HepG2 (cell line): ENCODE data around the gene RPL4. TPM values are rescaled to one million over a fixed set of nuclear protein-coding genes. Genes with fewer than 3 reads are reported as not detected.

Experiments
- GLI4 ChIP-seq: sonication (generic); formaldehyde crosslinking; IDR thresholded peaks from 2 replicates; pipeline ENCODE4 v1.5.1; 2020; ENCODE audit warnings: missing genetic modification reagents, mild to moderate bottlenecking, moderate library complexity, borderline replicate concordance
- HNF1B ChIP-seq: sonication (generic); formaldehyde crosslinking; IDR thresholded peaks from 2 replicates; pipeline ENCODE4 v1.5.1; 2020; ENCODE audit warnings: mild to moderate bottlenecking, moderate library complexity, missing genetic modification reagents
- IKZF1 ChIP-seq: fragments of 450-650 bp; IDR thresholded peaks from 2 replicates; pipeline ENCODE4 v1.7.1; 2016
- MTA3 ChIP-seq: sonication (generic); formaldehyde crosslinking; IDR thresholded peaks from 2 replicates; pipeline ENCODE4 v1.4.0; 2020; ENCODE audit warnings: missing genetic modification reagents
- MXD1 ChIP-seq: sonication (generic); formaldehyde crosslinking; IDR thresholded peaks from 2 replicates; pipeline ENCODE4 v1.4.0; 2020; ENCODE audit warnings: mild to moderate bottlenecking, missing genetic modification reagents
- PBX3 ChIP-seq: sonication (generic); formaldehyde crosslinking; IDR thresholded peaks from 2 replicates; pipeline ENCODE4 v1.8.1; 2023; ENCODE audit warnings: missing genetic modification reagents, inconsistent platforms, borderline replicate concordance
- PLSCR1 ChIP-seq: sonication (generic); formaldehyde crosslinking; IDR thresholded peaks from 2 replicates; pipeline ENCODE4 v1.5.0; 2020; ENCODE audit warnings: missing genetic modification reagents, mild to moderate bottlenecking, borderline replicate concordance
- ZNF224 ChIP-seq: sonication (generic); formaldehyde crosslinking; IDR thresholded peaks from 2 replicates; pipeline ENCODE4 v1.5.0; 2020; ENCODE audit warnings: mild to moderate bottlenecking, missing genetic modification reagents
- ZNF274 ChIP-seq: sonication (generic); formaldehyde crosslinking; IDR thresholded peaks from 2 replicates; pipeline ENCODE4 v1.5.1; 2020; ENCODE audit warnings: mild to moderate bottlenecking, missing genetic modification reagents
- ZNF672 ChIP-seq: sonication (generic); formaldehyde crosslinking; IDR thresholded peaks from 2 replicates; pipeline ENCODE4 v1.8.1; 2022; ENCODE audit warnings: missing genetic modification reagents
- ZNF709 ChIP-seq: sonication (generic); formaldehyde crosslinking; IDR thresholded peaks from 2 replicates; pipeline ENCODE4 v1.5.0; 2020; ENCODE audit warnings: mild to moderate bottlenecking, missing genetic modification reagents
- ZNF782 ChIP-seq: sonication (generic); formaldehyde crosslinking; IDR thresholded peaks from 2 replicates; pipeline ENCODE4 v1.4.0; 2020; ENCODE audit warnings: missing genetic modification reagents, mild to moderate bottlenecking, borderline replicate concordance
- polyA plus RNA-seq, 8 experiments: library from polyadenylated mRNA; depleted of rRNA in 3 of 8; stranded (reverse) in 7 of 8; unstranded in 1 of 8; fragments of >200 nt; fragmentation: Illumina TruSeq in 4 of 8; extraction: Trizol in 4 of 8; gene quantifications; 2 replicates each; pipeline versions ENCODE4 v1.2.1 to v1.2.3, GENCODE V29; 2011 to 2016; ENCODE audit warnings: low read depth in 4 of 8, missing spikeins in 1 of 8, mixed read lengths in 1 of 8; ENCODE audit not compliant: insufficient read depth in 1 of 8
- total RNA-seq, 5 experiments: library from RNA; depleted of rRNA; stranded (reverse); fragments of >200 nt; fragmentation: Illumina TruSeq; extraction: Trizol; gene quantifications; 2 replicates each; pipeline ENCODE4 v1.2.3, GENCODE V29; 2016; ENCODE audit warnings: low read depth in 1 of 5
- TF ChIP-seq, protein P1 (sequence below): sonication (generic); formaldehyde crosslinking; IDR thresholded peaks from 2 replicates; pipeline ENCODE4 v1.4.0; 2020; ENCODE audit warnings: mild to moderate bottlenecking, missing genetic modification reagents
- TF ChIP-seq, protein P2 (sequence below), 2 experiments: sonication (generic) in 1 of 2; formaldehyde crosslinking in 1 of 2; IDR thresholded peaks; 2 replicates each; pipeline versions ENCODE4 v1.6.1 to v1.9.0; 2014 to 2022; ENCODE audit warnings: antibody characterized with exemption in 1 of 2, borderline replicate concordance in 1 of 2, inconsistent platforms in 1 of 2, low read depth in 1 of 2, missing genetic modification reagents in 1 of 2

The RPL4 gene
- total and polyA plus RNA-seq, 2 of the 13 experiments (the other 11 are each of a cell fraction or from before 2014, with no cell fraction given): 3,630 to 3,960 TPM

DNA sequence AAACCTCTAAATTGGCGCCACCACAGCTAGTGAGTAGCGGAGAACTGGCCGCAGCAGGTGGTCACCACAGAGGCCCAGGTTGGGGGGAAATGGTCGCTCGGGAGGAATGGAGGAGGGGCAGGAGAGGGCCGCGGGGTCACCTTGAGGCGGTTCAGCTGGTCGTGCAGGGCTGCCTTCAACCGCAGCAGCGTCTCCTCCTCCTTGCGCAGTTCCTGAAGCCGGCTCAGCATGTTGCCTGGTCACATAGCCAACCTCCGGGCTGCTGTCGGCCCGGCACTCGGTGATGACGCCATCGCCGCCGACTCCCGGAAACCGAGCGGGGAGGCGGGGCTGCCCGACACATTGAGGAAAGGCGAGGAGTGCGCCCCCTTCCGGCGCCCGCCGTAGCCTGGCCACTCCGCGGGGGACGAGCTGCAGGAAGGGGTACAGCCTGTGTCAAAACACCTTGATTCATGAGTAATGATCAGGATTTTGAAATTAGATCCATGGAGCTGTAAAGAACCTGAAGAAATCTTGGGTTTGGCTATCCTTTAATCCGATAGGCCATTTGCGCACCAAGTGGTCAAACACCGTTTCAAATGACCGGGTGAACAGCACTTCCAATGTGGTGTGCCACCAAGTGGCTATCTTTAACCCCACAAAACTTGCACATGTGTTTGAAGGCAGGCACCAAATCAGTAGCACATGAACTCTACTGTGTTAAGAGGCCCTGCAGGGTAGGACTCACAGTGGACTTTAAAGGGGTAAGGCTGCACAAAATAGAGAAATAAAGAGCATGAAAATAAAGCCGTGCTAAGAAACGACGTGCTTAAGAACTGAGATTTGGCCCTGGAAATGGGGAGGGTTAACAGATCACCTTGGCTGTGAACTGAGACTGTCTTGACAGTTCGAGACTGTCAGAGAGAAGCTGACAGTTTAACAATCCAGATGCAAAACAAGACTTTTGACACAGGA lies 6.9 kb downstream of the RPL4 start, which contains the start of gene SNAPC5 (continued):
- TF ChIP-seq, protein P1, sequence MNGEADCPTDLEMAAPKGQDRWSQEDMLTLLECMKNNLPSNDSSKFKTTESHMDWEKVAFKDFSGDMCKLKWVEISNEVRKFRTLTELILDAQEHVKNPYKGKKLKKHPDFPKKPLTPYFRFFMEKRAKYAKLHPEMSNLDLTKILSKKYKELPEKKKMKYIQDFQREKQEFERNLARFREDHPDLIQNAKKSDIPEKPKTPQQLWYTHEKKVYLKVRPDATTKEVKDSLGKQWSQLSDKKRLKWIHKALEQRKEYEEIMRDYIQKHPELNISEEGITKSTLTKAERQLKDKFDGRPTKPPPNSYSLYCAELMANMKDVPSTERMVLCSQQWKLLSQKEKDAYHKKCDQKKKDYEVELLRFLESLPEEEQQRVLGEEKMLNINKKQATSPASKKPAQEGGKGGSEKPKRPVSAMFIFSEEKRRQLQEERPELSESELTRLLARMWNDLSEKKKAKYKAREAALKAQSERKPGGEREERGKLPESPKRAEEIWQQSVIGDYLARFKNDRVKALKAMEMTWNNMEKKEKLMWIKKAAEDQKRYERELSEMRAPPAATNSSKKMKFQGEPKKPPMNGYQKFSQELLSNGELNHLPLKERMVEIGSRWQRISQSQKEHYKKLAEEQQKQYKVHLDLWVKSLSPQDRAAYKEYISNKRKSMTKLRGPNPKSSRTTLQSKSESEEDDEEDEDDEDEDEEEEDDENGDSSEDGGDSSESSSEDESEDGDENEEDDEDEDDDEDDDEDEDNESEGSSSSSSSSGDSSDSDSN (CRISPR knock-in tag): peak; percentile 74
- peak; percentile 87; the same call in 1 of the 2 replicates for TF ChIP-seq MXD1
- no peak for TF ChIP-seq ZNF672 (CRISPR knock-in tag)
- no peak for TF ChIP-seq PBX3 (CRISPR knock-in tag)
- TF ChIP-seq, protein P2, sequence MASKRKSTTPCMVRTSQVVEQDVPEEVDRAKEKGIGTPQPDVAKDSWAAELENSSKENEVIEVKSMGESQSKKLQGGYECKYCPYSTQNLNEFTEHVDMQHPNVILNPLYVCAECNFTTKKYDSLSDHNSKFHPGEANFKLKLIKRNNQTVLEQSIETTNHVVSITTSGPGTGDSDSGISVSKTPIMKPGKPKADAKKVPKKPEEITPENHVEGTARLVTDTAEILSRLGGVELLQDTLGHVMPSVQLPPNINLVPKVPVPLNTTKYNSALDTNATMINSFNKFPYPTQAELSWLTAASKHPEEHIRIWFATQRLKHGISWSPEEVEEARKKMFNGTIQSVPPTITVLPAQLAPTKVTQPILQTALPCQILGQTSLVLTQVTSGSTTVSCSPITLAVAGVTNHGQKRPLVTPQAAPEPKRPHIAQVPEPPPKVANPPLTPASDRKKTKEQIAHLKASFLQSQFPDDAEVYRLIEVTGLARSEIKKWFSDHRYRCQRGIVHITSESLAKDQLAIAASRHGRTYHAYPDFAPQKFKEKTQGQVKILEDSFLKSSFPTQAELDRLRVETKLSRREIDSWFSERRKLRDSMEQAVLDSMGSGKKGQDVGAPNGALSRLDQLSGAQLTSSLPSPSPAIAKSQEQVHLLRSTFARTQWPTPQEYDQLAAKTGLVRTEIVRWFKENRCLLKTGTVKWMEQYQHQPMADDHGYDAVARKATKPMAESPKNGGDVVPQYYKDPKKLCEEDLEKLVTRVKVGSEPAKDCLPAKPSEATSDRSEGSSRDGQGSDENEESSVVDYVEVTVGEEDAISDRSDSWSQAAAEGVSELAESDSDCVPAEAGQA (IDR thresholded peaks at IDR 0.05; ENCODE audit: low read depth): peak; percentile 91
- TF ChIP-seq, protein P2 (CRISPR knock-in tag; IDR thresholded peaks at IDR 0.05; ENCODE audit: borderline replicate concordance): no peak
- peak; percentile 72; the same call in 1 of the 2 replicates for TF ChIP-seq ZNF224
- peak; percentile 82; the same call in 1 of the 2 replicates for TF ChIP-seq ZNF274 (CRISPR knock-in tag)
- TF ChIP-seq GLI4 (CRISPR knock-in tag): no peak; the same call in 1 of the 2 replicates
- TF ChIP-seq MTA3 (CRISPR knock-in tag): no peak
- TF ChIP-seq HNF1B (CRISPR knock-in tag): peak; percentile 82
- no peak for TF ChIP-seq IKZF1
- no peak; the same call in 1 of the 2 replicates for TF ChIP-seq ZNF709
- TF ChIP-seq ZNF782 (CRISPR knock-in tag): no peak
- no peak for TF ChIP-seq PLSCR1 (CRISPR knock-in tag)
